ENCODE data around the gene IFNG-AS1. TPM values are rescaled to one million over a fixed set of nuclear protein-coding genes. Genes with fewer than 3 reads are reported as not detected.
A peak's percentile ranks its signal among the peaks of the same experiment; 100 is the strongest.

IFNG-AS1 gene
- total and polyA plus RNA-seq, 12 donors, result 0.24 TPM; not detected in 11

- H3K9me3 ChIP-seq (replicated peaks in 1 of 3), result no peaks in the 10 kb centered on the region
- intact Hi-C loops (cut with DNase I), result no loop called here
- no peaks in the 10 kb centered on the region for H3K4me1 ChIP-seq (replicated peaks in 1 of 2)
- H3K36me3 ChIP-seq (replicated peaks in 1 of 2), result no peaks in the 10 kb centered on the region
- TF ChIP-seq CTCF (IDR thresholded peaks at IDR 0.05) (no peak), POLR2A (IDR thresholded peaks at IDR 0.05) (no peak)
- no peak overlapping the region for H3K4me3 ChIP-seq
- WGBS, 4 donors, result 61 to 78% (median 68%) methylated on average over 4 of the region's 4 CpGs
- no peak overlapping the region for H3K27ac ChIP-seq
- no peaks in the 10 kb centered on the region for H3K27me3 ChIP-seq
- DNase-seq, result no peak
These were observed 20.5 kb upstream of the IFNG-AS1 start for GRCh38 chr12:67968725-67969124.

GRCh38 chr12:67969134-67969802 lies 20.0 kb upstream of the IFNG-AS1 start:
- H3K27ac ChIP-seq, result no peak overlapping the region
- no peaks in the 10 kb centered on the region for H3K27me3 ChIP-seq
- H3K36me3 ChIP-seq (replicated peaks in 1 of 2), result no peaks in the 10 kb centered on the region
- no peaks in the 10 kb centered on the region for H3K9me3 ChIP-seq (replicated peaks in 1 of 3)
- intact Hi-C loops (cut with DNase I), result no loop called here
- no peaks in the 10 kb centered on the region for H3K4me1 ChIP-seq (replicated peaks in 1 of 2)
- 70 to 85% (median 80%) methylated on average over 4 of the region's 4 CpGs for WGBS, 4 donors
- TF ChIP-seq POLR2A (IDR thresholded peaks at IDR 0.05) (no peak), CTCF (IDR thresholded peaks at IDR 0.05) (no peak)
- no peak for DNase-seq
- no peak overlapping the region for H3K4me3 ChIP-seq

GRCh38 chr12:67977668-67978067 lies 11.6 kb upstream of the IFNG-AS1 start:
- Histone ChIP-seq H3K9me3 (replicated peaks in 1 of 3) (no peaks in the 10 kb centered on the region), H3K27me3 (no peaks in the 10 kb centered on the region), H3K27ac (no peak overlapping the region), H3K36me3 (replicated peaks in 1 of 2) (no peaks in the 10 kb centered on the region), H3K4me1 (replicated peaks in 1 of 2) (peaks cover 8 to 10% of the 10 kb centered on the region in 2 donors), H3K4me3 (no peak overlapping the region)
- TF ChIP-seq CTCF (IDR thresholded peaks at IDR 0.05), result no peak
- no peak for TF ChIP-seq POLR2A (IDR thresholded peaks at IDR 0.05)
- intact Hi-C loops (cut with DNase I), result no loop called here
- DNase-seq, result no peak
- 86 to 100% (median 92%) methylated on average over 1 of the region's 1 CpG for WGBS, 4 donors

- Histone ChIP-seq H3K9me3 (replicated peaks in 1 of 3) (no peaks in the 10 kb centered on the region), H3K27ac (peak overlapping the region in 1 of 5 donors; percentile 65), H3K27me3 (no peaks in the 10 kb centered on the region), H3K4me1 (replicated peaks in 1 of 2) (peaks cover 8 to 10% of the 10 kb centered on the region in 2 donors), H3K4me3 (no peak overlapping the region), H3K36me3 (replicated peaks in 1 of 2) (no peaks in the 10 kb centered on the region)
- DNase-seq, result no peak
- TF ChIP-seq CTCF (IDR thresholded peaks at IDR 0.05), result no peak
- no peak for TF ChIP-seq POLR2A (IDR thresholded peaks at IDR 0.05)
- WGBS, 4 donors, result 83 to 100% (median 99%) methylated on average over 1 of the region's 1 CpG
- intact Hi-C loops (cut with DNase I), result no loop called here
These were observed 8.9 kb upstream of the IFNG-AS1 start for GRCh38 chr12:67980391-67980790.
